Muscle of leg (tissue), 11 donors: ENCODE measurements around the gene KCNN1. TPM values are rescaled to one million over a fixed set of nuclear protein-coding genes. Genes with fewer than 3 reads are reported as not detected.
A peak's percentile ranks its signal among the peaks of the same experiment; 100 is the strongest.

Experiments
- DNase-seq: peaks from one replicate; pipeline ENCODE4 v3.0.0; 2013
- H3K27ac ChIP-seq: one replicate; pipeline ENCODE4 v1.5.1; 2013; ENCODE audit warnings: mild to moderate bottlenecking, low read length, control low read depth
- H3K27me3 ChIP-seq: one replicate; pipeline ENCODE4 v1.6.1; 2013; ENCODE audit warnings: low read length; ENCODE audit not compliant: control insufficient read depth, insufficient read depth
- H3K36me3 ChIP-seq: one replicate; pipeline ENCODE4 v1.6.1; 2013; ENCODE audit warnings: low read length; ENCODE audit not compliant: control insufficient read depth, insufficient read depth
- H3K4me1 ChIP-seq: one replicate; pipeline ENCODE4 v1.6.1; 2013; ENCODE audit warnings: low read length; ENCODE audit not compliant: control insufficient read depth, insufficient read depth
- H3K4me3 ChIP-seq: one replicate; pipeline ENCODE4 v1.5.1; 2013; ENCODE audit warnings: low read length, control low read depth
- H3K9me3 ChIP-seq: replicated peaks from 2 replicates; pipeline ENCODE4 v1.6.1; 2013; ENCODE audit warnings: low read depth, low read length; ENCODE audit not compliant: control insufficient read depth
- WGBS: methylation state at CpG from one replicate; pipeline ENCODE4 v1.1.5; 2013; ENCODE audit warnings: missing lambda C conversion rate; ENCODE audit not compliant: insufficient coverage; 5-methylcytosine and 5-hydroxymethylcytosine counted together
- polyA plus RNA-seq, 8 donors: library from polyadenylated mRNA; unstranded; fragments of 120-200 nt; gene quantifications; one replicate each; pipeline versions ENCODE4 v1.2.1 to v1.2.3, GENCODE V29; 2013; ENCODE audit warnings: inconsistent platforms in 1 of 8, low replicate concordance in 1 of 8; ENCODE audit not compliant: insufficient read length in 8 of 8, insufficient read depth in 1 of 8
- total RNA-seq: library from RNA; stranded (reverse); fragments of 120-200 nt; gene quantifications from one replicate; pipeline ENCODE4 v1.2.4, GENCODE V29; 2013

Gene KCNN1
- total and polyA plus RNA-seq, 9 donors: 0.65 to 2.5 (median 1.3) TPM

DNA sequence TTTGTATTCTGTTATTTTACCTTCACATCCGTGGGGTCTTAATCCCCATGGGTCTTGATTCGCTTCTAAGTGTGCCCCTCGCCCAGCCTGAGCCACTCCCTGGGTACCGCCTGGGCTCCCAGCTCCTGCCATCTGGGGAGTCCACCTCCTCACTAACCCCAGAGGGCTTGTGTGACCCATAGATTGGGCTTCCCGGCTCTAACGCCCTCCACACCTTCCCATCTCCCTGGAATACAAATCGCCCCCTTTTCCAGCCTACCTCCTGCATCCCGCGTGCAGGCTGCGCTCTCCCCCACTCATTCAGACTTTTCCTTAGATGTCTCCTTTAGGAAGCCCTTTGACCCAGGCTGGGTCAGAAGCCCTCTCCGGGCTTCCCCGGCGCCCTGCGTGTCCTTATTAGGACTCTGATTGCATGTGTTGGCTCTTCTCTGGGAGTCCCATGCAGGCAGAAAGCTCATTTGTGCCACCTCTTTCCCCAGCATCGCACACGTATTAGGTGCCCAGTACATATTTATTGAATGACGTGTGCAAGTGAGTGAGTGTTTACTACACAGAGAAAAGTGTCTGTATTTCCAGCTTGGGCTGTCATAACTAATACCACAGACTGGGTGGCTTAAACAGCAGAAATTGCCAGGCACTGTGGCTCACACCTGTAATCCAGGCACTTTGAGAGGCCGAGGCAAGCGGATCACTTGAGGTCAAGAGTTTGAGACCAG is 33.3 kb upstream of the KCNN1 start:
- DNase-seq: no peak
- WGBS: 14% methylated on average over 16 of the region's 19 CpGs
- H3K4me1 ChIP-seq: peaks cover 16% of the 10 kb centered on the region
- H3K4me3 ChIP-seq: peak overlapping the region; percentile 81
- no peak overlapping the region for H3K27ac ChIP-seq
- H3K27me3 ChIP-seq: no peaks in the 10 kb centered on the region
- H3K36me3 ChIP-seq: peaks cover 16% of the 10 kb centered on the region
- H3K9me3 ChIP-seq: no peaks in the 10 kb centered on the region

DNA sequence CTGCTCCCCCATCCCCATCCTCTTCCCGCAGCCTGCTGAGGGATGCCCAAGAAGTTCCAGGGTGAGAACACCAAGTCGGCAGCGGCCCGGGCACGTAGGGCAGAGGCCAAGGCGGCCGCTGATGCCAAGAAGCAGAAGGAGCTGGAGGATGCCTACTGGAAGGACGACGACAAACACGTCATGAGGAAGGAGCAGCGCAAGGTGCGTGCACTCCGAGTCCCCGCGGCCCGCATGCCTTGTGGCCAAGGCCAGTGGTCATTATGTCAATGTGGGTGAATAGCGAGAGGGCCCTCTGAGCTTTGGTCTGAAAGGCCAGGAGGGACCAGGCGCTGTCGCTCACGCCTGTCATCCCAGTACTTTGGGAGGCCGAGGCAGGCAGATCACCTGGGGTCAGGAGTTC is 30.5 kb upstream of the KCNN1 start:
- no peak for DNase-seq
- Histone ChIP-seq H3K27me3 (no peaks in the 10 kb centered on the region), H3K4me3 (no peak overlapping the region), H3K36me3 (peaks cover 30% of the 10 kb centered on the region), H3K4me1 (peaks cover 16% of the 10 kb centered on the region), H3K9me3 (no peaks in the 10 kb centered on the region), H3K27ac (no peak overlapping the region)
- WGBS: 92% methylated on average over 16 of the region's 21 CpGs

DNA sequence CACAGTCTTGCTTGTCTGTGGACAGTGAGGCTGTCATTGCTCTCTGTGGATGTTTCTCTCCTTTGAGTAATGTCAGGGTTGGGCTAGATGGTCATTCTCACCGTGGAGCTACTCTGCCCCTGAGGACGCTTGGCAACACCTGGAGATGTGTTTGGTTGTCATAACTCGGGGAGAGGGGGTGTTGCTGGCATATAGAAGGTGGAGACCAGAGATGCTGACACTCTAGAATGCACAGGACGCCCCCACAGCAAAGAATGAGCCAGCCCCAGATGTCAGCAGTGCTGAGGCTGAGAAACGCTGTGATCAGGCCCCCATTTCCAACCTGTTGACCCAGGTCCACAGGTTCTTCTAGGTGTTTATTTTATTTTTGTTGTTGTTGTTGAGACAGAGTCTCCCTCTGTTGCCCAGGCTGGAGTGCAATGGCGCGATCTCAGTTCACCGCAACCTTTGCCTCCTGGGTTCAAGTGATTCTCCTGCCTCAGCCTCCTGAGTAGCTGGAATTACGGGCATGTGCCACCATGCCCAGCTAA is 29.5 kb upstream of the KCNN1 start:
- no peak for DNase-seq
- H3K9me3 ChIP-seq: no peaks in the 10 kb centered on the region
- peaks cover 9% of the 10 kb centered on the region for H3K4me1 ChIP-seq
- no peak overlapping the region for H3K27ac ChIP-seq
- H3K36me3 ChIP-seq: peaks cover 38% of the 10 kb centered on the region
- H3K27me3 ChIP-seq: no peaks in the 10 kb centered on the region
- 86% methylated on average over 5 of the region's 9 CpGs for WGBS
- no peak overlapping the region for H3K4me3 ChIP-seq

DNA sequence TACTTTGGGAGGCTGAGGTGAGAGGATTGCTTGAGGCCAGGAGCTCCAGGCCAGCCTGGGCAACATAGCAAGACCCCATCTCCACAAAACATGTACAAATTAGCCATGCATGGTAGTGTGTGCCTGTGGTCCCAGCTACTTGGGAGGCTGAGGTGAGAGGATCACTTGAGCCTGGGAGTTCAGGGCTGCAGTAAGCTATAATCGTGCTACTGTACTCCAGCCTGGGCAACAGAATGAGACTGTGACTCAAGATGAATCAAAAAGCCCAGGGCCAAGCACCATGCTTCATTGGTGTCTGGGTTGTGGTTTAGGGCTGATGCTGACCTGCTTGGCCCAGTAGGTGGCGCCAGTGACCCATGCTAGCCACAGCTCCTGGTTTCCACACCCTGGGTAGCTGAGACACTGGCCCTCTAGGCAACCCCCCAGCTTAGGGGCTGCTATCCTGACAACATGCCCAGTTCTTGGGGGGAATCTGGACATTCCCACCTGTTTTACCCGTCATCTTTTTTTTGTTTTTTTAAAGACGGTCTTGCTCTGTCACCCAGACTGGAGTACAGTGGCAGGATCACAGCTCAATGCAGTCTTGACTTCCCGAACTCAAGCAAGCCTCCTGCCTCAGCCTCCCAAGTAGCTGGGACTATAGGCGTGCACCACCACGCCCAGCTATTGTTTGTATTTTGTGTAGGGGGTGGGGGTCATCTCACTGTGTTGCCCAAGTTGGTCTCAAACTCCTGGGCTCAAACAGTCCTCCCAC is 28.6 kb upstream of the KCNN1 start:
- 21% methylated on average over 3 of the region's 7 CpGs for WGBS
- Histone ChIP-seq H3K9me3 (no peaks in the 10 kb centered on the region), H3K4me1 (peaks cover 7% of the 10 kb centered on the region), H3K27me3 (no peaks in the 10 kb centered on the region), H3K4me3 (no peak overlapping the region), H3K36me3 (peaks cover 43% of the 10 kb centered on the region), H3K27ac (no peak overlapping the region)
- DNase-seq: peak; percentile 71

DNA sequence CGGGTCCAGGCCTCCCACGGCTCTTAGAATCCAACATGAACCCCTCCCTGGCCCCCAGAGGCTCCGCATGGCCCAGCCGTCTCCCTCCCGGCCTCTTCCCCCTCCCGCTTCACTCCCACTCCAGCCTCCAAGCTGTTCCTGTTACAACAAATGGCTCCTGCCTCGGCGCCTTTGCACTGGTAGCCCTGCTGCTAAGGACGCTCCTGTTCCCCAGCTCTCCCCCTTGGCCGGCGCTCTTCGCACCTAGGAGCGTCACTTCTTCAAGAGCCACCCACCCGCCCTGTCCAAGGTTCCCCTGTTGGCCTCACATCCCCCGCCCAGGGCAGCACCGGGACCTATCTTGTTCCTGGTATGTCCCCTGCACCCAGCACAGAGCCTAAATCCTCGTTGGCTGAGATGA is 24.7 kb upstream of the KCNN1 start:
- DNase-seq: no peak
- H3K4me1 ChIP-seq: peaks cover 15% of the 10 kb centered on the region
- H3K27ac ChIP-seq: no peak overlapping the region
- H3K9me3 ChIP-seq: no peaks in the 10 kb centered on the region
- H3K4me3 ChIP-seq: no peak overlapping the region
- peaks cover 46% of the 10 kb centered on the region for H3K36me3 ChIP-seq
- WGBS: 55% methylated on average over 17 of the region's 17 CpGs
- H3K27me3 ChIP-seq: no peaks in the 10 kb centered on the region

DNA sequence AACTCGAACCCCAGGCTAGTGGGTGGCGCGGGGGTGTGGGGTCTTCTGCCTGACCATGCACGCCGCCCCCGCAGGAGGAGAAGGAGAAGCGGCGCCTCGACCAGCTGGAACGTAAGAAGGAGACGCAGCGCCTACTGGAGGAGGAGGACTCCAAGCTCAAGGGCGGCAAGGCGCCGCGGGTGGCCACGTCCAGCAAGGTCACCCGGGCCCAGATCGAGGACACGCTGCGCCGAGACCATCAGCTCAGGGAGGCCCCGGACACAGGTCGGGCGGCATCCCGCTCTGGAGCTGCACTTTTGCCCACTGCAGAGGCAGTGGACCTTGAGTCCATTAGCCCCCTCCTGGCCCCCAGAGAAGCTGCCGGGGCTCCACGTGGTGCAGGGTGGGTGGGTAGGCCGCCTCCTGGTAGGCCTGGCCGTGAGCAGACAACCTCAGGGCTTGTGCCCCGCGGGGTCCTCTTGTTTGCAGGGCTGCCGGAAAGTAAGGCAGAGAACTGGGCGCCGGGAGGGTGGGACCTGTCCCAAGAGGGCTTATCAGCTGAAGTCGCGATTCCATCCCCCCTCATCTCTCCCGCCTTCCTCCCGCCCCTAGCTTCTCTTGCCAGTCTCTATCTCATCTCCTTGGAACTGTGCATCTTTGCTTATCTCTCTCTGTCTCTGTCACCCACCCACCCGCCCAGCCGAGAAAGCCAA is 24.2 kb upstream of the KCNN1 start:
- H3K27ac ChIP-seq: no peak overlapping the region
- H3K36me3 ChIP-seq: peaks cover 45% of the 10 kb centered on the region
- no peaks in the 10 kb centered on the region for H3K9me3 ChIP-seq
- H3K4me3 ChIP-seq: no peak overlapping the region
- peaks cover 18% of the 10 kb centered on the region for H3K4me1 ChIP-seq
- 65% methylated on average over 31 of the region's 41 CpGs for WGBS
- DNase-seq: no peak
- H3K27me3 ChIP-seq: no peaks in the 10 kb centered on the region

DNA sequence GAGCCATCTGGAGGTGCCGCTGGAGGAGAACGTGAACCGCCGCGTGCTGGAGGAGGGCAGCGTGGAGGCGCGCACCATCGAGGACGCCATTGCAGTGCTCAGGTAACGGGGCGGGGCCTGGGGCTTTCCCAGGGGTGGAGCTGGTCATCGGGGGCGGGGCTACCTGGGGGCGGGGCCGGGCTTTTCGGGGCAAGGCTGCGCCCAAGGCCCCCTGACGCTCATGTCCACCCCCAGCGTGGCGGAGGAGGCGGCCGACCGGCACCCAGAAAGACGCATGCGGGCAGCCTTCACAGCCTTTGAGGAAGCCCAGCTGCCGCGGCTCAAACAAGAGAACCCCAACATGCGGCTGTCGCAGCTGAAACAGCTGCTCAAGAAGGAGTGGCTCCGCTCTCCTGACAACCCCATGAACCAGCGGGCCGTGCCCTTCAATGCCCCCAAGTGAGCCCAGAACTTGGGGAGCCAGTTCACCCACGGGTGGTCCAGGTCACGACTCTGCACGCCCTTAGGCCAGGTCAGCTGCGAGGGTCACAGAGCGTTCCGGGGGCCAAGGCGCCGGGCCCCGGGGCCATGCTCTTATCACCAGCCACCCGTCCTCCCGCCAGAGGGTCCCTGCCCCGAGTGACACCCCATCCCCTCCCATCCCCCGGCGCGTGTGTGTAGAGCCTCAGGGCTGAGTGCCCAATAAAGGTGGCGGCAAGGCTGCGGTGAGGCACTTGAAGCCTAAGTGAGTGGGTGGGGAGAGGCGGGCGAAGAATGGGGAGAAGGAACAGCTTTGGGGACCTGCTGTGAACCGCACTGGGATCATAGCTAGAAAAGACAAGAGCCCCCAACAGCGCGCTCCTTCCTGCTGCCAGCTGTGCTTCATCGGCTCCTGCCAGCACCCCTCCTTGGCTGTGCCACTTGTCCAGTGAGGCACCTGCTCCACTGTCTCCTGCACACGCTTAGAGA is 23.4 kb upstream of the KCNN1 start:
- Histone ChIP-seq H3K9me3 (no peaks in the 10 kb centered on the region), H3K27ac (no peak overlapping the region), H3K4me3 (no peak overlapping the region), H3K4me1 (peaks cover 20% of the 10 kb centered on the region), H3K36me3 (peaks cover 39% of the 10 kb centered on the region), H3K27me3 (peaks cover 1% of the 10 kb centered on the region)
- WGBS: 60% methylated on average over 42 of the region's 57 CpGs
- no peak for DNase-seq

DNA sequence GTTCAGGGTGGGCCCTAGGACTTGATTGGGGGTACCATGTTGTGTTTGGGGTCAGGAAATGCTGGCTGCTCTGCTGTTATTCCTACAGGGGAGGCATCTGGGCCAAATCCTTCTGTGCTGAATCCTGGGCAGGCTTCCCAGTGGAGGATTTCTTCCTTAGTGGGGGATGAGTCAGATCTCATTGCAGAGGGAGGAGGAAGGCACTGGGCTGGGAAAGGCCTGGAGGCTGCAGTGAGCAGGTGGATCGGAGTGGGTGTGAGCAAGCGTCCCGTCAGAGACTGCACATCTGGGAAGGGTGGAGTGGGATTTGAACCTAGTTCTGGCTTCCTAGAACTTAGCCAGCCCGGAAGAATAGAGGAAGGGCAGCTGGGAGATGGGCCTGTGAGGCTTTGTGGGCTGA is 22.6 kb upstream of the KCNN1 start:
- Histone ChIP-seq H3K4me1 (peaks cover 27% of the 10 kb centered on the region), H3K27me3 (peaks cover 9% of the 10 kb centered on the region), H3K27ac (no peak overlapping the region), H3K36me3 (peaks cover 35% of the 10 kb centered on the region), H3K4me3 (no peak overlapping the region), H3K9me3 (no peaks in the 10 kb centered on the region)
- WGBS: 30% methylated on average over 4 of the region's 4 CpGs
- DNase-seq: peak; percentile 56

DNA sequence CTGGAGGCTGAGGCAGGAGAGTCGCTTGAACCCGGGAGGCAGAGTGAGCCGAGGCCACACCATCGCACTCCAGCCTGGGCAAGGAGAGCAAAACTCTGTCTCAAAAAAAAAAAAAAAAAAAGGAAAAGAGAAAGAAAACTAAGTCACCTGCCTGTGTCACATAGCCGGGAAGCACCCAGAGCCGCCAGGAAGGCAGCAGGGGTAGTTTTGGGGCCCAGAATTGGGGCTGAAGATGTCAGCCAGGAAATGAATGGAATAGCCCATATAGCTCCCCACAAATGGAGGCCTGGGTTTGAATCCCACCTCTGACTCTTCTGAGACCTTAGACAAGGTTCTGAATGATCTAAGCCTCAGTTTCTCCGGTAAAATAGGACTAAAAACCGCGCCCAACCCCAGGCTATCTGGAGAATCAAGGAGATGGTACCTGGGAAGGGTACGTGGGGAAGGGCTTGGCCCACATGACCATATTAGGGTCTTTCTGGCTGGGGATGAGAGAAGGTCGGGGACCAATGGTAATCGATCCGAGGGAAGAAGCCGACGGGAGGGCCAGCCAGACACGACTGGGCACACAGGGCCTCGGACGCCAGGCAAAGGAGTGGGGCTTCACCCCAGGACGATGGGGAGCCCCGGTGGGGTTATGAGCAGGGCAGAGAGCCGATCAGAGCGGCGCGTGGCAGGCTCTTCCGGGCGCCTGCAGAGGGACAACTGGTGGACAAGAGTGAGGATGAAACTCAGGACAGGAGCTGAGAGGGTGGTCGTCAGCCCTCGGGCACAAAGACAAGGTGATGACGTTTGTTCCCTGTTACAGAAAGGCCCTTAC is 19.7 kb upstream of the KCNN1 start:
- Histone ChIP-seq H3K4me1 (peaks cover 51% of the 10 kb centered on the region), H3K36me3 (peaks cover 19% of the 10 kb centered on the region), H3K27ac (peak overlapping the region; percentile 72), H3K27me3 (peaks cover 37% of the 10 kb centered on the region), H3K9me3 (no peaks in the 10 kb centered on the region), H3K4me3 (peak overlapping the region; percentile 51)
- DNase-seq: no peak
- 16% methylated on average over 25 of the region's 29 CpGs for WGBS
